Fibroblast of lung (primary cell): ENCODE measurements around the gene NDOR1.

ENCODE experiments used
- CTCF ChIP-seq, 2 donors: IDR thresholded peaks in 1 of 2; conservative IDR thresholded peaks in 1 of 2; 1 replicate in 1 of 2; 2 replicates in 1 of 2; pipeline ENCODE4 v1.5.1; 2011 to 2012; ENCODE audit warnings: low read length in 2 of 2, control low read depth in 1 of 2, inconsistent platforms in 1 of 2, low read depth in 1 of 2, mild to moderate bottlenecking in 1 of 2
- EZH2 ChIP-seq: IDR thresholded peaks from 2 replicates; pipeline ENCODE4 v1.5.1; 2012; ENCODE audit warnings: low read length, control low read depth, mild to moderate bottlenecking; ENCODE audit errors: missing control alignments

- TF ChIP-seq CTCF (conservative IDR thresholded peaks at IDR 0.05 in 1 of 2, IDR thresholded peaks at IDR 0.05 in 1 of 2; ENCODE audit: low read depth in 1 of 2, low read length in 2 of 2): no peak
- no peak for TF ChIP-seq EZH2
These were observed 9.1 kb downstream of the NDOR1 start for GRCh38 chr9:137214620-137215019.
